AG04450 (cell line): ENCODE results near the gene COLEC11. TPM values are rescaled to one million over a fixed set of nuclear protein-coding genes. Genes with fewer than 3 reads are reported as not detected.

ENCODE experiments used
- CTCF ChIA-PET: fragments of 300-600, 350-600 bp; formaldehyde crosslinking; extraction: SDS; loops from one replicate; lab custom pipeline; 2022; ENCODE audit warnings: antibody characterized with exemption, inconsistent platforms; lab: Charles Lee
- POLR2A ChIA-PET: fragments of 350-600 bp; formaldehyde crosslinking; extraction: SDS; loops from one replicate; lab custom pipeline; 2021; ENCODE audit warnings: antibody characterized with exemption, inconsistent platforms; lab: Yijun Ruan, JAX
- DNase-seq: peaks from one replicate; pipeline ENCODE4 v3.0.0-alpha.2; 2011; ENCODE audit warnings: low read depth, low spot score
- H3K27ac ChIP-seq: one replicate; pipeline ENCODE4 v1.5.1; 2012; ENCODE audit warnings: low read depth, low read length, control low read depth
- H3K27me3 ChIP-seq: one replicate; pipeline ENCODE4 v1.6.0; 2012; ENCODE audit warnings: low read length; ENCODE audit not compliant: control insufficient read depth, insufficient read depth
- H3K4me3 ChIP-seq: 2 replicates; pipeline ENCODE4 v1.5.1; 2011; ENCODE audit warnings: mild to moderate bottlenecking, low read depth, low read length, control low read depth
- H3K9me3 ChIP-seq: 2 replicates; pipeline ENCODE4 v1.5.1; 2012; ENCODE audit warnings: low read length; ENCODE audit not compliant: control insufficient read depth, insufficient read depth
- polyA plus RNA-seq: library from polyadenylated mRNA; depleted of rRNA; stranded (reverse); fragments of >200 nt; gene quantifications from 2 replicates; pipeline ENCODE4 v1.2.3, GENCODE V29; 2011; rRNA removed
- small RNA-seq: library from RNA; depleted of rRNA; stranded (forward); fragments of <200 nt; gene quantifications from one replicate; pipeline ENCODE3, GENCODE V24; 2012; ENCODE audit warnings: low read depth; ENCODE audit not compliant: insufficient read length
- TF ChIP-seq, protein P1 (sequence below): IDR thresholded peaks from 2 replicates; pipeline ENCODE4 v1.5.1; 2011; ENCODE audit warnings: low read depth, low read length, control low read depth, inconsistent platforms

Gene COLEC11
- polyA plus RNA-seq, 1 experiment, result 0.68 TPM

DNA sequence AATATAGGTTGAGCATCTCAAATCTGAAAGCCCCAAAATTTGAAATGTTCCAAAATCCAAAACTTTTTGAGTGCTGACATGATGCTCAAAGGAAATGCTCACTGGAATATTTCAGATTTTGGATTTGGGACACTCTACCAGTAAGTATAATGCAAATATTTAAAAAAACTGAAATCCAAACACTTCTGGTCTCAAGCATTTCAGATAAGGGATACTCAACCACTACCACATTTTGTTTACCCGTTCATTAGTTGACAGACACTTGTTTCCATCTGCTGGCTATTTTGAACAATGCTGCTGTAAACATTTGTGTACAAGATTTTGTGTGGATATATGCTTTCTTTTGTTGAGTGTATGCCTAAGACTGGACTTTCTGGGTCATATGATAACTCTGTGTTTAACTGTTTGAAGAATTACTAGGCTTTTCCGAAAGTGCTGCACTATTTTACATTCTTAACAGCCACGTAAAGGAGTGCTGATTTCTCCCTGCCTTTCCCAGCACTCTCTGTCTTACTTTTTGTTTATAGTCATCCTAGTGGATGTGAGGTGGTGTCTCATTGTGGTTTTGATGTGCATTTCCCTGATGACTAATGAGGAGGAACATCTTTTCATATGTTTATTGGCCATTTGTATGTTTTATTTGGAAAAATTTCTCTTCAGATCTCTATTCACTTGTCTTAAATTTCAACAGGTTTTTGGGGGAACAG, 89.0 kb downstream of the COLEC11 start:
- peaks cover 4% of the 10 kb centered on the region for H3K27me3 ChIP-seq
- POLR2A ChIA-PET, result no interaction called here
- H3K27ac ChIP-seq, result no peak overlapping the region
- H3K4me3 ChIP-seq, result no peak overlapping the region
- H3K9me3 ChIP-seq, result no peaks in the 10 kb centered on the region
- CTCF ChIA-PET, result no interaction called here
- DNase-seq, result peak; percentile 46
- TF ChIP-seq, protein P1, sequence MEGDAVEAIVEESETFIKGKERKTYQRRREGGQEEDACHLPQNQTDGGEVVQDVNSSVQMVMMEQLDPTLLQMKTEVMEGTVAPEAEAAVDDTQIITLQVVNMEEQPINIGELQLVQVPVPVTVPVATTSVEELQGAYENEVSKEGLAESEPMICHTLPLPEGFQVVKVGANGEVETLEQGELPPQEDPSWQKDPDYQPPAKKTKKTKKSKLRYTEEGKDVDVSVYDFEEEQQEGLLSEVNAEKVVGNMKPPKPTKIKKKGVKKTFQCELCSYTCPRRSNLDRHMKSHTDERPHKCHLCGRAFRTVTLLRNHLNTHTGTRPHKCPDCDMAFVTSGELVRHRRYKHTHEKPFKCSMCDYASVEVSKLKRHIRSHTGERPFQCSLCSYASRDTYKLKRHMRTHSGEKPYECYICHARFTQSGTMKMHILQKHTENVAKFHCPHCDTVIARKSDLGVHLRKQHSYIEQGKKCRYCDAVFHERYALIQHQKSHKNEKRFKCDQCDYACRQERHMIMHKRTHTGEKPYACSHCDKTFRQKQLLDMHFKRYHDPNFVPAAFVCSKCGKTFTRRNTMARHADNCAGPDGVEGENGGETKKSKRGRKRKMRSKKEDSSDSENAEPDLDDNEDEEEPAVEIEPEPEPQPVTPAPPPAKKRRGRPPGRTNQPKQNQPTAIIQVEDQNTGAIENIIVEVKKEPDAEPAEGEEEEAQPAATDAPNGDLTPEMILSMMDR, result no peak

DNA sequence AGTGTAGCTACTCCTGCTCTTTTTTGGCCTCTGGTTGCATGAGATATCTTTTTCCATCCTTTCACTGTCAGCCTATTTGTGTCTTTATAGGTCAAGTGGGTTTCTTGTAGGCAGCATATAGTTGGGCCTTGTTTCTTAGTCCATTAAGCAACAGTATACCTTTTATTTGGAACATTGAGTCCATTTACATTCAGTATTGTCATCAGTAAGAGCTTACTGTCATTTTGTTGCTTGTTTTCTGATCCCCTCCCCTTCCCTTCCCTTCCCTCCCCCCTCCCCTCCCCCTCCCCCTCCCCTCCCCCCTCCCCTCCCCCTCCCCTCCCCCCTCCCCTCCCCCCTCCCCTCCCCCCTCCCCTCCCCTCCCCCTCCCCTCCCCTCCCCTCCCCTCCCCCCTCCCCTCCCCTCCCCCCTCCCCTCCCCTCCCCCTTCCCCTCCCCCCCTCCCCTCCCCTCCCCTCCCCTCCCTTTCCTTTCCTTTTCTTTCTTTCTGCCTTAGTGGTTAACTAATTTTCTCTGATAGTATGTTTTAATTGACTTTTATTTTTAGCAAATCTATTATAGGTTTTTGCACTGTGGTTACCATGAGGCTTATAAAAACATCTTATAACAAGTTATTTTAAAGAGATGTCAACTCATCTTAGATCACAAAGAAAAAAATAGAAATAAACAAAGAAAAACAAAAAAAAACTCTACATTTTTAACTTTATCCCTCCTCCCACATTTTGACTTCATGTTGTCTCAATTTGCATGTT, 95.3 kb downstream of the COLEC11 start:
- POLR2A ChIA-PET, result no interaction called here
- Histone ChIP-seq H3K27ac (no peak overlapping the region), H3K27me3 (peaks cover 2% of the 10 kb centered on the region), H3K9me3 (no peaks in the 10 kb centered on the region), H3K4me3 (no peak overlapping the region)
- CTCF ChIA-PET, result interaction anchor here (3.3 to 4.2 kb wide), 2 partner anchors 38 to 90 kb away, joined by 18 to 30 read pairs; no protein-coding TSS in a partner anchor
- TF ChIP-seq, protein P1, result no peak
- no peak for DNase-seq

DNA sequence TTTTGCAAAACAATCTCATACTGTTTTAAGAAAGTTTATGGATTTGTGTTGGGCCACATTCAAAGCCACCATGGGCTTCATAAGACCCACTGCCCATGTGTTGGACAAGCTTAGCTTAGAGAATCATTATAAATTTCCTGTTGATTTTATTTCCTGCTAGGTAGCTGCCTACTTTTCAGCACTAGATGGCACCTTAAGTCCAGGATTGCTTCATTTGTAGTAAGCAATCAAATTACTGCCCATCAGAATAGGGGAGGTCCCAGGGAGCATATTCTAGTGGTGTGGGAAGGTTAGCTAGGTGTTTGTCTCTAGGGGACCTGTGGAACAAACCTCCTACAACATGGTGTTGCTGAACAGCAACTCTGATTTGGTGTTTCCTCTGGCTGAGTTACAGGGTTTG, 97.5 kb downstream of the COLEC11 start:
- no peaks in the 10 kb centered on the region for H3K9me3 ChIP-seq

More for the DNA sequence above, 97.5 kb downstream of the COLEC11 start:
- no peak for DNase-seq
- Histone ChIP-seq H3K27me3 (peaks cover 6% of the 10 kb centered on the region), H3K27ac (no peak overlapping the region), H3K4me3 (no peak overlapping the region)
- CTCF ChIA-PET, result interaction anchor here (0.9 to 4.2 kb wide), 9 partner anchors 12 to 1674 kb away, joined by 3 to 30 read pairs (median 4); no protein-coding TSS in a partner anchor
- TF ChIP-seq, protein P1, result peak; percentile 59
- POLR2A ChIA-PET, result no interaction called here

Small RNA genes lying within 50 kb of the gene (small RNA-seq; reads per million reads assigned to genes)
- not detected for gene TMSB4XP2

Other genes with a start within 250 kb of the COLEC11 start
- gene EIPR1, start 217.3 kb upstream of the COLEC11 start, polyA plus RNA-seq, result 33.2 and 39.3 TPM in 2 replicates
- gene TRAPPC12, start 215.4 kb upstream of the COLEC11 start, polyA plus RNA-seq, result 41.7 and 56.0 TPM in 2 replicates
- 66.3 and 71.4 TPM in 2 replicates for gene ADI1, start 75.6 kb upstream of the COLEC11 start, polyA plus RNA-seq
- gene RNASEH1, start 36.8 kb upstream of the COLEC11 start, polyA plus RNA-seq, result 23.7 and 26.2 TPM in 2 replicates
- 1,954 and 2,256 TPM in 2 replicates for gene RPS7, start 19.9 kb upstream of the COLEC11 start, polyA plus RNA-seq
- not detected in 2 replicates for gene ALLC, start 63.1 kb downstream of the COLEC11 start, polyA plus RNA-seq
- gene DCDC2C, start 108.5 kb downstream of the COLEC11 start, polyA plus RNA-seq, result not detected in 2 replicates